Embryonic facial prominence (tissue), 1 donor: Measurements from ENCODE around the gene OPTC.
"Not testable (repeated sequence)": the region's sequence is repeated elsewhere in the genome, so short reads cannot be mapped to it uniquely, and the experiment has no call there.

Source experiments
- DNase-seq: peaks from one replicate; pipeline ENCODE4 v3.0.0-alpha.2; 2016; ENCODE audit errors: extremely low spot score

Gene OPTC

GRCh38 chr1:203465146-203465798 is 28.7 kb upstream of the OPTC start:
- no peak for DNase-seq

- DNase-seq, result no peak
Observed at GRCh38 chr1:203465948-203466347, 28.0 kb upstream of the OPTC start.

GRCh38 chr1:203466906-203467549 is 26.9 kb upstream of the OPTC start:
- not testable (repeated sequence) for DNase-seq

GRCh38 chr1:203467550-203467921 is 26.4 kb upstream of the OPTC start:
- DNase-seq, result no peak

GRCh38 chr1:203468326-203468725 is 25.6 kb upstream of the OPTC start:
- DNase-seq, result no peak

GRCh38 chr1:203470240-203470639 is 23.7 kb upstream of the OPTC start:
- no peak for DNase-seq

- DNase-seq, result no peak
Observed at GRCh38 chr1:203471841-203472240, 22.1 kb upstream of the OPTC start.

- no peak for DNase-seq
Observed at GRCh38 chr1:203473281-203473680, 20.7 kb upstream of the OPTC start.

GRCh38 chr1:203473781-203474305 is 20.1 kb upstream of the OPTC start:
- no peak for DNase-seq

GRCh38 chr1:203475012-203475981 is 18.7 kb upstream of the OPTC start, which contains the start of gene PRELP:
Gene PRELP (plus strand): TSS chr1:203475806. CDS start chr1:203483185, 7,379 bp downstream.
- DNase-seq, result no peak

- DNase-seq, result no peak
Observed at GRCh38 chr1:203476216-203476814, 17.6 kb upstream of the OPTC start.

- no peak for DNase-seq
Observed at GRCh38 chr1:203477748-203478147, 16.2 kb upstream of the OPTC start.

GRCh38 chr1:203478231-203478630 is 15.7 kb upstream of the OPTC start:
- DNase-seq, result no peak

- no peak for DNase-seq
Observed at GRCh38 chr1:203478986-203479385, 15.0 kb upstream of the OPTC start.

- DNase-seq, result no peak
Observed at GRCh38 chr1:203479646-203480045, 14.3 kb upstream of the OPTC start.

GRCh38 chr1:203480084-203480483 is 13.9 kb upstream of the OPTC start:
- DNase-seq, result no peak

- DNase-seq, result no peak
Observed at GRCh38 chr1:203480525-203481084, 13.3 kb upstream of the OPTC start.

GRCh38 chr1:203481196-203481595 is 12.8 kb upstream of the OPTC start:
- no peak for DNase-seq

- no peak for DNase-seq
Observed at GRCh38 chr1:203486618-203487370, 7.2 kb upstream of the OPTC start.

GRCh38 chr1:203488539-203488938 is 5.4 kb upstream of the OPTC start:
- no peak for DNase-seq

GRCh38 chr1:203490607-203491006 is 3.3 kb upstream of the OPTC start:
- DNase-seq, result no peak
